ENCODE data around the gene ZNF638.

ZNF638 gene

DNA sequence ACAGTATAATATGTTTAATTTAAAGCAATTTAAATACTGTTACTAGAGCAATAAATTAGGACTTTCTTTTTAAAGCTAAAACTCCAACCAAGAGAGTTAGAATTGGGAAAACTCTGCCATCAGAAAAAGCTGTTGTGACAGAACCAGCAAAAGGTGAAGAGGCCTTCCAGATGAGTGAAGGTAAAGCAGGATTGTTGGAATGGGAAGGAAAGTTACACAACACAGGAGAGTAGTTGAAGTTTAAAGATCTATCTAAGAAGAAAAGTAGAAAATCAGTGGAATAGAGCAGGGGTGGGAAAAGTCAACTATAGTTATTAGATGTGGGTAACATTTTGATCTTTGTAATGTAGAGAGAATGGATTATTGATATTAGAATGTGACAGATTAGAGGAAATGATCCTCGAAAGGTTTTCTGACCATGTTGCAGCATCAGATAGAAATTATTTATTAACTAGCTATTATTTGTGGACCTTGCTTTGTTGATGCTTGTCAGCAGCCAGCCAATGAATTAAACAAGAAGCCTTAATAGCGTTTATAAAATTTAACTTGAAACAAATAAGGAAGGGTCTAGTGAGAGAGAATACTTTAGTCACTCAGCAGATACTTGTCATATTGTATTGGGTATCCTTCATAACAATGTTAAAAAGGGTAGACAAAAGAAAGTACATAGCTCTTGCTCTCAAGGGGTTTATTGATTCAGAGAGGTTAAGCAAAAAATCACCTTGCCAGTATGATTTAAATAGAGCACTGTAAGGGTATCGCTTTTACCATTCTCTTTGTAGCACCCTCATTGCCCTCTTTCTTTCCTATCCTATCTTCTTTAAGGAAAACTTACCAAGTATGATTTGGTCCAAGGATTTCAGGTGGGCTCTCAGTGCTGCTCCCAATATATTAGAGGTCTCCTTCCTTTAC, 97.1 kb downstream of the ZNF638 start:
- TF ChIP-seq, protein P1, sequence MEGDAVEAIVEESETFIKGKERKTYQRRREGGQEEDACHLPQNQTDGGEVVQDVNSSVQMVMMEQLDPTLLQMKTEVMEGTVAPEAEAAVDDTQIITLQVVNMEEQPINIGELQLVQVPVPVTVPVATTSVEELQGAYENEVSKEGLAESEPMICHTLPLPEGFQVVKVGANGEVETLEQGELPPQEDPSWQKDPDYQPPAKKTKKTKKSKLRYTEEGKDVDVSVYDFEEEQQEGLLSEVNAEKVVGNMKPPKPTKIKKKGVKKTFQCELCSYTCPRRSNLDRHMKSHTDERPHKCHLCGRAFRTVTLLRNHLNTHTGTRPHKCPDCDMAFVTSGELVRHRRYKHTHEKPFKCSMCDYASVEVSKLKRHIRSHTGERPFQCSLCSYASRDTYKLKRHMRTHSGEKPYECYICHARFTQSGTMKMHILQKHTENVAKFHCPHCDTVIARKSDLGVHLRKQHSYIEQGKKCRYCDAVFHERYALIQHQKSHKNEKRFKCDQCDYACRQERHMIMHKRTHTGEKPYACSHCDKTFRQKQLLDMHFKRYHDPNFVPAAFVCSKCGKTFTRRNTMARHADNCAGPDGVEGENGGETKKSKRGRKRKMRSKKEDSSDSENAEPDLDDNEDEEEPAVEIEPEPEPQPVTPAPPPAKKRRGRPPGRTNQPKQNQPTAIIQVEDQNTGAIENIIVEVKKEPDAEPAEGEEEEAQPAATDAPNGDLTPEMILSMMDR (IDR thresholded peaks at IDR 0.05), result no peak

DNA sequence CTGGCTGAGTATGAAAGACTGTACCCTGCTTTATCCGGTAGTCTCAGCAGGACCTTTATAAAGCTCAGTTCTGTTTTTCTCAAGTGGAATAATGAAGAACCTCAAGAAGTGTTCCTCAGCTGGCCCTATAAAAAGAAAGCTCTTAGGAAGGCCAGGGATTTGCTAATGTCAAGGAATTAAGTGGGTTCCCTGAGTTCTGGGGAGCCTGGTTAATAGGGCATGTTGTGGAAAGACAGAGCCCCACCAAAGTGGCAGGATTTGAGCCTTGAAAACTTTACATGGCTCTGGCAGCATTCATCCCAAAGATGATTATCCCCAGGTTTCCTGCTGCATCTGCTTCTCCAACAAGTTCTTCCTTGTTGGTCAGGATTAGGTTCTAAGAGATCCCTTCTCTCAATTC, 114.9 kb downstream of the ZNF638 start:
- TF ChIP-seq, protein P1 (IDR thresholded peaks at IDR 0.05), result no peak

GRCh38 chr2:71449343-71449742, 117.8 kb downstream of the ZNF638 start:
- TF ChIP-seq, protein P1 (IDR thresholded peaks at IDR 0.05), result no peak

- TF ChIP-seq, protein P1 (IDR thresholded peaks at IDR 0.05), result no peak
Measured at GRCh38 chr2:71451705-71452104, 120.1 kb downstream of the ZNF638 start.

DNA sequence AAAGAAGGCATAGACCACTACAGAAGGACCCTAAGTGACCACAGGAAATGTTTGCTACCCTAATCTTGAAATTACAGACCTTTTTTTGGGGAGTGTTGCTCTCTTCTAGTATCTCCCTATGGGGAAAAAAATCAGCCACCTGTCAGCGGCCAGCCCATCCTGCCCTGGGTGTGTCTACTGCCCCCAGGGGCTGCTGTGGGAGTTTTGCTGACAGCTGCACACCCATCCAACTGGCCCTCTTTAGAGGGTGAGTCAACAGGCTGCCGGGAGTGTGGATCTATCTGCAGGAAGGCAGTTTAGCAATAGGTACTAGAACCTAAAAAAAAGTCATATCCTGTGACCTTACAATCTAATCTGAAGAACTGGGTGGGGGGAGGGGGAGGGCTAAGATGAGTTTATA, 121.0 kb downstream of the ZNF638 start:
- TF ChIP-seq, protein P1 (IDR thresholded peaks at IDR 0.05), result no peak

- TF ChIP-seq, protein P1 (IDR thresholded peaks at IDR 0.05), result no peak
Measured at GRCh38 chr2:71453404-71454220, 122.0 kb downstream of the ZNF638 start, which contains the start of gene DYSF. DYSF (plus strand) TSS chr2:71453561.

DNA sequence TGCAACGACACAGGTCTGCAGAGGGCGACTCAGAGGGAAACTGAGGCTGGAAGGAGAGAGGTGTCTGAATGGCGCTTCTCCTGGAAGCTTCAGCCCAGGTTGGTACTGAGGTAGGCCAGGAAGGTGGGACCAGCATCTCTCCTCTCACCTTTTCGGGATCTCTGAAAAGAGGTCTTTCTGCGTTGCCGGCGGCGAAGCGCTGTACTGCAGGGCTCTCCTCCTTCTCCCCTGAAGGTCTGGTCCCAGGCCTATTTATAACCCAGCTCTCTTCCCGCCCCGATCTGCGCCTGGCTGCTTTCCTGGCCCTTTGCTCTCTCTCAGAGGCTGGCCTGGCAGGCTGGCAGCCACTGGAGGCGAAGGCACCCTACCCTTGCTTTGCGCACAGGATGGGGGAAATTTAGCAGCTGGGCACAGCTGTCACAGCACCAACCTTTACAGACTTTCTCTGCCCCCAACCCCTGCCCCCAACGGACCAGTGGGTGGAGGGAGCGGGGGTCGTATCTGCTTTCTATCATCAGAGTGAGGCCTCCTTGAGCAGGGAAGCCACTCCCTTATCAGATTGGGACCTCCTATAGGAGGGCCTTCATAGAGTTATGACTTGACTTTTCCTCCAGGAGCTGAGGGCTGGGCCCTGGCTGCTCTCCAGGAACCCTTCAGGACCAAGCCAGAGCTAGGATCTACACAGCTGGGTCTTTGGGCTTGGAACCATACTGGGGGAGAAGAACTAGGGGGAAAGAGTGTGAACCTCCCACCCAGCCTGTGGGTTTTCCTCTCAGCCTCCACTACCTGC, 122.8 kb downstream of the ZNF638 start:
- TF ChIP-seq, protein P1 (IDR thresholded peaks at IDR 0.05), result no peak
